K562 (cell line): ENCODE results near the gene BIN1. TPM values are rescaled to one million over a fixed set of nuclear protein-coding genes. Genes with fewer than 3 reads are reported as not detected.

Source experiments
- ATAC-seq: fragments of 200-7000 bp; cut with Tn5 transposase; 3 replicates; pipeline ENCODE4 v1.9.1; 2020; ENCODE audit warnings: moderate library complexity
- BruUV-seq: library from RNA; stranded (reverse); fragments of 400-500 nt; replicated peaks from 2 replicates; lab custom pipeline; 2021; lab: Mats Ljungman, UMichigan
- CTCF ChIA-PET: fragments of 300-600 bp; formaldehyde crosslinking; extraction: SDS; loops from one replicate; lab custom pipeline; 2021; ENCODE audit warnings: low intra/inter-chr PET ratio; lab: Yijun Ruan, JAX
- POLR2A ChIA-PET: fragments of 300-600, 350-650 bp; sonication (Branson Sonifier 250); formaldehyde crosslinking; extraction: SDS; loops from one replicate; lab custom pipeline; 2021; ENCODE audit warnings: antibody characterized with exemption, inconsistent platforms; lab: Yijun Ruan, JAX
- DNase-seq, 4 experiments: peaks; one replicate each; pipeline versions ENCODE4 v3.0.0 to v3.0.0-alpha.2; 2011 to 2018; ENCODE audit warnings: low spot score in 3 of 4, mixed read lengths in 3 of 4; ENCODE audit errors: extremely low read depth in 1 of 4
- FAIRE-seq: peaks from 2 replicates; lab custom pipeline; 2011; peaks lifted over from hg19 to GRCh38; lab: Jason Lieb, UNC
- H2AFZ ChIP-seq: 2 replicates; pipeline ENCODE4 v1.6.0; 2011; ENCODE audit warnings: low read depth, low read length, control low read depth, inconsistent platforms
- H3K27ac ChIP-seq: fragments of 200-600 bp; 3 replicates; pipeline ENCODE4 v1.8.0; 2011; ENCODE audit warnings: low read depth, mild to moderate bottlenecking, control low read depth, inconsistent platforms, low read length, moderate library complexity, mixed read lengths; ENCODE audit errors: extremely low read depth
- H3K27me3 ChIP-seq, 2 experiments: fragments of 300-600 bp in 1 of 2; 2 replicates in 1 of 2; 3 replicates in 1 of 2; pipeline versions ENCODE4 v1.6.0 to v1.8.0; 2011; ENCODE audit warnings: inconsistent platforms in 2 of 2, low read length in 2 of 2, mild to moderate bottlenecking in 1 of 2, mixed read lengths in 1 of 2, moderate library complexity in 1 of 2; ENCODE audit not compliant: control insufficient read depth in 2 of 2, insufficient read depth in 2 of 2
- H3K36me3 ChIP-seq: fragments of 300-600 bp; 3 replicates; pipeline ENCODE4 v1.8.0; 2011; ENCODE audit warnings: mild to moderate bottlenecking, low read length, inconsistent platforms; ENCODE audit not compliant: control insufficient read depth, insufficient read depth
- H3K4me1 ChIP-seq, 2 experiments: fragments of 200-600 bp in 1 of 2; replicated peaks in 1 of 2; 2 replicates in 1 of 2; 3 replicates in 1 of 2; pipeline versions ENCODE4 v1.5.1 to v1.8.0; 2011; ENCODE audit warnings: inconsistent platforms in 2 of 2, low read length in 2 of 2, mild to moderate bottlenecking in 1 of 2, mixed read lengths in 1 of 2, moderate library complexity in 1 of 2; ENCODE audit not compliant: control insufficient read depth in 2 of 2, insufficient read depth in 2 of 2
- H3K4me2 ChIP-seq: 2 replicates; pipeline ENCODE4 v1.6.1; 2011; ENCODE audit warnings: low read length, control low read depth, inconsistent platforms, mixed read lengths; ENCODE audit not compliant: insufficient read depth
- H3K4me3 ChIP-seq: fragments of 200-600 bp; sonication (generic), shearing (Covaris generic); 2 replicates; pipeline ENCODE4 v1.5.1; 2016; ENCODE audit warnings: control low read depth, inconsistent platforms
- H3K79me2 ChIP-seq: fragments of 200-600 bp; 3 replicates; pipeline ENCODE4 v1.8.0; 2011; ENCODE audit warnings: low read length, inconsistent platforms; ENCODE audit not compliant: control insufficient read depth, insufficient read depth
- H3K9ac ChIP-seq, 2 experiments: 2 replicates each; pipeline versions ENCODE4 v1.6.0 to v1.6.1; 2011; ENCODE audit warnings: low read depth in 2 of 2, low read length in 2 of 2, control low read depth in 1 of 2, inconsistent platforms in 1 of 2, mild to moderate bottlenecking in 1 of 2, mixed read lengths in 1 of 2; ENCODE audit not compliant: insufficient read depth in 1 of 2
- H3K9me1 ChIP-seq: one replicate; pipeline ENCODE4 v1.6.0; 2011; ENCODE audit warnings: inconsistent platforms, mild to moderate bottlenecking, low read length, moderate library complexity; ENCODE audit not compliant: control insufficient read depth, insufficient read depth
- H3K9me3 ChIP-seq: replicated peaks from 2 replicates; pipeline ENCODE4 v1.5.1; 2011; ENCODE audit warnings: low read depth, low read length, inconsistent platforms; ENCODE audit not compliant: control insufficient read depth, insufficient read depth
- H4K20me1 ChIP-seq: replicated peaks from 2 replicates; pipeline ENCODE4 v1.6.1; 2011; ENCODE audit warnings: low read length, inconsistent platforms, mixed read lengths; ENCODE audit not compliant: control insufficient read depth, insufficient read depth
- ASH1L ChIP-seq: fragments of 450-650 bp; IDR thresholded peaks from 2 replicates; pipeline ENCODE4 v1.6.1; 2018; ENCODE audit warnings: borderline replicate concordance, mild to moderate bottlenecking, low read depth; ENCODE audit not compliant: partially characterized antibody
- FOXJ2 ChIP-seq: fragments of 200-800 bp; sonication (Bioruptor generic); IDR thresholded peaks from 2 replicates; pipeline ENCODE4 v1.6.1; 2016; ENCODE audit warnings: missing genetic modification characterization, missing compliant biosample characterization
- GMEB1 ChIP-seq: fragments of 250-450 bp; sonication (Bioruptor Pico); IDR thresholded peaks from 2 replicates; pipeline ENCODE4 v1.4.0; 2020; ENCODE audit warnings: mild to moderate bottlenecking
- HIVEP1 ChIP-seq: fragments of 250-450 bp; sonication (Bioruptor Pico); IDR thresholded peaks from 2 replicates; pipeline ENCODE4 v1.4.0; 2020; ENCODE audit warnings: mild to moderate bottlenecking
- KDM1A ChIP-seq, 2 experiments: fragments of 450-650 bp; IDR thresholded peaks; 2 replicates each; pipeline ENCODE4 v1.6.1; 2016; ENCODE audit warnings: mild to moderate bottlenecking in 2 of 2
- MAX ChIP-seq: sonication (generic); formaldehyde crosslinking; IDR thresholded peaks from 2 replicates; pipeline ENCODE4 v1.9.0; 2022; ENCODE audit warnings: mild to moderate bottlenecking, missing genetic modification reagents
- PCBP1 ChIP-seq: fragments of 200-400 bp; formaldehyde crosslinking; IDR thresholded peaks from 2 replicates; pipeline ENCODE4 v1.6.1; 2018; ENCODE audit warnings: mild to moderate bottlenecking, low read depth, low read length; ENCODE audit not compliant: poor library complexity, severe bottlenecking
- PYGO2 ChIP-seq: fragments of 450-650 bp; IDR thresholded peaks from 2 replicates; pipeline ENCODE4 v1.6.1; 2016; ENCODE audit warnings: mild to moderate bottlenecking, missing genetic modification characterization, moderate library complexity, missing compliant biosample characterization
- STAT6 ChIP-seq: sonication (generic); formaldehyde crosslinking; IDR thresholded peaks from 2 replicates; pipeline ENCODE4 v1.8.1; 2023; ENCODE audit warnings: mild to moderate bottlenecking, missing genetic modification reagents
- ZNF507 ChIP-seq: conservative IDR thresholded peaks from 2 replicates; pipeline ENCODE4 v1.6.1; 2017; ENCODE audit warnings: missing genetic modification characterization, missing compliant biosample characterization
- WGBS: fragments of 100-300 bp; shearing (Covaris generic); methylation state at CpG from one replicate; pipeline ENCODE4 v1.1.6; 2016; ENCODE audit warnings: low coverage, mixed read lengths; ENCODE audit not compliant: insufficient coverage; ENCODE audit errors: missing lambda C conversion rate; 5-methylcytosine and 5-hydroxymethylcytosine counted together
- in situ Hi-C: fragments of 300-500 bp; cut with MboI; formaldehyde crosslinking; loops from 4 replicates; pipeline ENCODE4 v1.15.0; 2018; ENCODE audit warnings: inconsistent platforms, mixed read lengths
- intact Hi-C: fragments of 100-400 bp; cut with micrococcal nuclease; formaldehyde crosslinking; loops from 2 replicates; pipeline ENCODE4 v1.14.2; 2022
- polyA plus RNA-seq, 8 experiments: library from polyadenylated mRNA; depleted of rRNA in 4 of 8; stranded (reverse) in 5 of 8; unstranded in 3 of 8; fragments of >200 nt; fragmentation: Nextera tagmentation in 2 of 8; fragmentation: Illumina TruSeq in 1 of 8; extraction: Ambion mirVana in 2 of 8; extraction: Trizol in 1 of 8; gene quantifications; 2 replicates each; pipeline versions ENCODE4 v1.2.1 to v1.2.3, GENCODE V29; 2011 to 2014; ENCODE audit warnings: inconsistent platforms in 1 of 8, missing spikeins in 1 of 8
- total RNA-seq, 7 experiments: library from RNA; depleted of rRNA in 6 of 7; stranded (reverse); fragments of >200 nt in 6 of 7; fragmentation: Illumina TruSeq in 2 of 7; extraction: Trizol in 2 of 7; gene quantifications; 2 replicates each; pipeline versions ENCODE4 v1.2.1 to v1.2.3, GENCODE V29; 2011 to 2021; ENCODE audit warnings: low replicate concordance in 1 of 7

BIN1 gene
- total and polyA plus RNA-seq, 9 of the 15 experiments (the other 6 are each of a cell fraction or from before 2014, with no cell fraction given): 0.04 to 2.8 (median 0.79) TPM; not detected in 1

- FAIRE-seq (no peak), DNase-seq (no peak)
- H4K20me1 ChIP-seq: no peaks in the 10 kb centered on the region; the same call in 1 of the 2 replicates
- H3K9ac ChIP-seq: no peak overlapping the region
- no peak overlapping the region for H3K4me3 ChIP-seq
- POLR2A ChIA-PET: no interaction called here
- 0% methylated on average over 5 of the region's 5 CpGs for WGBS
- CTCF ChIA-PET: no interaction called here
- no peaks in the 10 kb centered on the region for H3K36me3 ChIP-seq
- H3K9me3 ChIP-seq: no peaks in the 10 kb centered on the region
- BruUV-seq: no TSS peak
- no peak overlapping the region for H3K4me2 ChIP-seq
- TF ChIP-seq PCBP1 (no peak), PYGO2 (tag) (no peak)
- TF ChIP-seq, all 486 proteins: peak for 0
- no peak overlapping the region for H3K27ac ChIP-seq
- H3K4me1 ChIP-seq: no peaks in the 10 kb centered on the region
- in situ Hi-C loops (no loop called here), intact Hi-C loops (no loop called here)
- H3K9me1 ChIP-seq: no peaks in the 10 kb centered on the region
- no peaks in the 10 kb centered on the region for H3K79me2 ChIP-seq
- H3K27me3 ChIP-seq: peaks cover 15 to 49% of the 10 kb centered on the region in 2 experiments
- no peak for ATAC-seq
- no peak overlapping the region for H2AFZ ChIP-seq
These were observed 11.1 kb upstream of the BIN1 start for GRCh38 chr2:127118038-127118437.

GRCh38 chr2:127117603-127118002, 10.6 kb upstream of the BIN1 start:
- WGBS: 0% methylated on average over 9 of the region's 9 CpGs
- Histone ChIP-seq H3K4me2 (no peak overlapping the region), H3K9me1 (no peaks in the 10 kb centered on the region), H3K9me3 (no peaks in the 10 kb centered on the region), H3K27ac (no peak overlapping the region), H3K27me3 (peaks cover 18 to 49% of the 10 kb centered on the region in 2 experiments), H3K9ac (no peak overlapping the region), H2AFZ (no peak overlapping the region), H3K79me2 (no peaks in the 10 kb centered on the region), H4K20me1 (no peaks in the 10 kb centered on the region; the same call in 1 of the 2 replicates), H3K4me1 (no peaks in the 10 kb centered on the region), H3K36me3 (no peaks in the 10 kb centered on the region), H3K4me3 (no peak overlapping the region)
- POLR2A ChIA-PET: no interaction called here
- CTCF ChIA-PET: no interaction called here
- BruUV-seq: no TSS peak
- intact Hi-C loops: no loop called here
- no peak for DNase-seq
- FAIRE-seq: no peak
- in situ Hi-C loops: no loop called here
- no peak for ATAC-seq
- TF ChIP-seq FOXJ2 (tag): no peak
- no peak for TF ChIP-seq ZNF507 (tag)
- no peak for TF ChIP-seq MAX (CRISPR knock-in tag)
- TF ChIP-seq HIVEP1 (CRISPR knock-in tag): no peak
- no peak for TF ChIP-seq STAT6 (CRISPR knock-in tag)
- no peak for TF ChIP-seq GMEB1
- TF ChIP-seq ASH1L: no peak
- TF ChIP-seq KDM1A (IDR thresholded peaks at IDR 0.05): no peak
